22Rv1 (cell line): ENCODE results near the gene VPS29.

Experiments used
- ZFX ChIP-seq: fragments of 450-650 bp; IDR thresholded peaks from 2 replicates; pipeline ENCODE4 v1.6.1; 2017; ENCODE audit warnings: antibody characterized with exemption, borderline replicate concordance
- TF ChIP-seq, protein P1 (sequence below): fragments of 450-650 bp; IDR thresholded peaks from 2 replicates; pipeline ENCODE4 v1.5.1; 2017; ENCODE audit warnings: mild to moderate bottlenecking

DNA sequence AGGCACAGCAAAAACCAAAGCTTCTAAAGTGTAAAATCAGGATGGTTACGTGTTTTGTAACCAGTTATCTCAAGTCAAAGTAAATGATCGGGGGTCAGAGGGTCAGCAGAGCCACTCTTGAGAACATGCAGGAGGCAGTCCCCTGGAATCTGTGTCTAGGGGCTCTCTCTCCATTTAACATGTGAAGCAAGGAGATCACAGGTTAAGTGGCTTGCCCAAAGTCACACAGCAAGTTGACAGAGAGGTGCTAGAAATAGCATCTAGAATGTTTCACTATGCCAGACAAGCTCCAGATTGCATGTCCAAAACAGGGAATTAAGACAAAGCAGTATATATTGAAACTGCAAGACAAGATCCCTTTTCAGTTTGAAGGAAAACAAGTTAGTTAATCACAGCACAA, 47.8 kb upstream of the VPS29 start:
- TF ChIP-seq, protein P1, sequence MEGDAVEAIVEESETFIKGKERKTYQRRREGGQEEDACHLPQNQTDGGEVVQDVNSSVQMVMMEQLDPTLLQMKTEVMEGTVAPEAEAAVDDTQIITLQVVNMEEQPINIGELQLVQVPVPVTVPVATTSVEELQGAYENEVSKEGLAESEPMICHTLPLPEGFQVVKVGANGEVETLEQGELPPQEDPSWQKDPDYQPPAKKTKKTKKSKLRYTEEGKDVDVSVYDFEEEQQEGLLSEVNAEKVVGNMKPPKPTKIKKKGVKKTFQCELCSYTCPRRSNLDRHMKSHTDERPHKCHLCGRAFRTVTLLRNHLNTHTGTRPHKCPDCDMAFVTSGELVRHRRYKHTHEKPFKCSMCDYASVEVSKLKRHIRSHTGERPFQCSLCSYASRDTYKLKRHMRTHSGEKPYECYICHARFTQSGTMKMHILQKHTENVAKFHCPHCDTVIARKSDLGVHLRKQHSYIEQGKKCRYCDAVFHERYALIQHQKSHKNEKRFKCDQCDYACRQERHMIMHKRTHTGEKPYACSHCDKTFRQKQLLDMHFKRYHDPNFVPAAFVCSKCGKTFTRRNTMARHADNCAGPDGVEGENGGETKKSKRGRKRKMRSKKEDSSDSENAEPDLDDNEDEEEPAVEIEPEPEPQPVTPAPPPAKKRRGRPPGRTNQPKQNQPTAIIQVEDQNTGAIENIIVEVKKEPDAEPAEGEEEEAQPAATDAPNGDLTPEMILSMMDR = no peak
- no peak for TF ChIP-seq ZFX
